GM21423 (cell line): ENCODE data around the gene CCT8L2.
"Not testable (repeated sequence)": the region's sequence is repeated elsewhere in the genome, so short reads cannot be mapped to it uniquely, and the experiment has no call there.

Source experiments
- ATAC-seq: cut with Tn5 transposase; IDR thresholded peaks from one replicate; pipeline ENCODE4 v1.9.1; 2021; ENCODE audit warnings: mild to moderate bottlenecking, moderate library complexity; ENCODE audit not compliant: unreplicated experiment

Gene CCT8L2

DNA sequence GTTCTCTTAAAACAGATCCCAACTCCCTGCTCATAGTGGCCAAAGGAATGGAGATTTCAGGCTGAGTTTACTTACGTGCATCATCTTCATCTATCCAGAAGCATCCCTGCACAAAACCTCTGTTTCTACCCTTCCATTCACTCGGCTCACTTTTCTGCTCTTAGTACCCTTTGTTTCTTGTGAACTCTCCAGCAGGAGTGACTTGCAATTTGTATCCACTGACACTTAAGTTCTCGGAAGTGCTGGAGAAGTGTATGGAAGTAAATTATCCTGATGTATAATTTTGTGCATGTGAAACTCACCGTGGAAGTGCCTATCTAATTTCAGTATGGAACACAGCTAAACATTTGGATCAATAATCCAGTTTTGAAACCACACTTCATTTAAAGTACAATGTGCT is 7.0 kb upstream of the CCT8L2 start:
- ATAC-seq = not testable (repeated sequence)

- ATAC-seq = not testable (repeated sequence)
Measured at GRCh38 chr22:16595251-16595650, 2.6 kb upstream of the CCT8L2 start.

DNA sequence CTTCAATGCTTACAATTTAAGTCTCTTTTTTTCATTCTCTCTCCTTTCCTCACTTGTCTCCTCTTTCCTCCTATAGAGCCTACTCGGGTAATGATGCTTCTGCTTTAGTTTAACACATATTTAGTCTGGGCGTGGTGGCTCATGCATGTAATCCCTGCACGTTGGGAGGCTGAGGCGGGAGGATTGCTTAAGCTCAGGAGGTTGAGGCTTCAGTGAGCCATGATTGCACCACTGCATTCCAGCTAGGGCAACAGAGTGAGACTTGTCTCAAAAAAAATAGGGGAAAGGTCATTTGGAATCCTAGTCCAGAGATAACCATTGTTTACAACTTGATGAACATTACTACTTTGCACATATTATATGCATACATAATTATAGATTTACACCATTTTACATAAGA is 1.4 kb upstream of the CCT8L2 start:
- no peak for ATAC-seq

DNA sequence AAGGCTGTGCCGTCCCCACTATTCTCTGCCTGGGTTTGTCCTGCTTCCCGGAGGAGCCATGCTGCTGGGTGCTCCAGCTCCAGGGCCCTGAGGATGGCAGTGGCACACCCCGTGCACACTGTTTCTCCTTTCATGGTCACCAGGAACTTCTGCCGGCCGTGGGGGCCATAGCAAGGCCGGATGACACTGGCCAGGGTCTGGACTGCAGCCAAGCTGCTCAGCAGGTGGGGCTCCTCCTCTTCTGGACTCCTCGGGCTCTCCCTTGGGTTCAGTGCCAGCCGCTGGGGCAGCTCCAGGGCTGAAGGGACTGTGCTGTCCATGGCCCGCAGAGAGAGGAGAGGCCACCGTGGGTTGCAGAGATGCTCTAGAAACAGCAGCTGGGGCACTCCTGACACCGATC is 379 bp downstream of the CCT8L2 start:
- ATAC-seq = not testable (repeated sequence)

DNA sequence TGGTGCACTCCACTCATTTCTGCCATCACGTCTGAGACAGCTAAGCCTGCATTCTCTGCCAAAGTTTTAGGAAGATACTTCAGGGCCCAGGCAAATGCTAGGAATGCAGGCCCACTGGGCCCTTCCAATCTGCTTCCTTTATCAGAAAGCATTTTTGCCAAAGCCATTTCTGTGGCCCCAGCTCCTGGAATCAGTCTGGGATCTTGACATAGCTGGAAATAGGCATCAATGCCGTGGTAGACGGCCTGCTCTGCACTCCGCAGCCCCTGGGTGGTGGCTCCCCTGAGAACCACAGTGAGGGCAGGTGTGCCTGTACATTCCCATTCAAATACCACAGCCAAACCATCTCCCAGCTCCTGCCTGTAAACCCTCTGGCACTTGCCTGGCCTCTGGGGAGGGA is 1.5 kb downstream of the CCT8L2 start:
- not testable (repeated sequence) for ATAC-seq

DNA sequence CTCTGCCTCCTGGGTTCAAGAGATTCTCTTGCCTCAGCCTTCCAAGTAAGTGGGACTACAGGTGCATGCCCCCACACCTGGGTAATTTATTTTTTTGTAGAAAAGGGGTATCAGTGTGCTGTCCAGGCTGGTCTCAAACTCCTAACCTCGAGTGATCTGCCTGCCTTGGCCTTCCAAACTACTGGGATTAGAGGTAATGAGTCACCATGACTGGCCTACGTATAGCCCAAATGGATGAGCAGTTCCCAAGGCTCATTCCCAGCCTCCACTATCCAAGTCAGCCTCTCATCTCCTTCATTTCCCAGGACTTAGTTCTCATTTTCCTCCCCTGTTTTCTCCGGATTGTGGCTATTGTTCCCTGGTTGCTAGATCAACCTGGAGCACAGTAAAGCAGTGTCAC is 5.6 kb downstream of the CCT8L2 start:
- ATAC-seq = no peak

DNA sequence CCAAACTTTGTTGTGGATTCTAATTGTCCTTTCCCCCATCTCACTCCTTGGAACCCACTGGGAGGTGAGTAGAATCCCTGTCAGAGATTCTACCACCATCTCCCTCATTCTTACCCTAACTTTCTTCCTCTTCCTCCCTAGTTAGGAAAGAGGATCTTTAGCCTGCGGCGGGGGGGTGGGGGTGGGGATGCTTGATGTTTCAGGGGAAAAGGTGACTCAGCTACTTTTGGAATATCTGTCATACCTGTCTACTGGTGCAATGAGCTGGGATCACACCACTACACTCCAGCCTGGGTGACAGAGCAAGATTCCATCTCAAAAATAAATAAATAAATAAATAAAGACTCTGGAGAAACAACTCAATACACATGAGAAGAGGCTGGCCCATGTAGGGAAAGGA is 6.4 kb downstream of the CCT8L2 start:
- ATAC-seq = no peak

DNA sequence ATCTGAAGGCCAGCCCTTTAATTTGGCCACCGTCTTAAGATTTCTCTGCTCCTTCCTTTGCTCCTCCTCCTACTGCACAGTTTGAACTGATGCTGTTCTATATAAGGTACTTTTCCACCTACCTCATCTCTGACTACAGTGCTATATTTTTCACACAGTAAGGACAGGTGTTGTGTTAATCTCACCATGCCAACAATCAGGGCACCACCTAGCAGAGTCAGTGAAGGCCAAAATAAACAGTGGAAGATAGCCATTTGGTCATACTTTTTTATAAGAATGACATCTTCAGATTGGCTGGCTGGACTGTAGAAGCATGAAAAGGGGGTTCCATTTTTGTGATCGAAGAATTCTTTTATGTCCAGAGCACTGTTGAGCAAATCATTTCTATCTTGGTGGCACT is 11.7 kb downstream of the CCT8L2 start:
- not testable (repeated sequence) for ATAC-seq

- not testable (repeated sequence) for ATAC-seq
Measured at GRCh38 chr22:16569240-16569834, 23.3 kb downstream of the CCT8L2 start.

DNA sequence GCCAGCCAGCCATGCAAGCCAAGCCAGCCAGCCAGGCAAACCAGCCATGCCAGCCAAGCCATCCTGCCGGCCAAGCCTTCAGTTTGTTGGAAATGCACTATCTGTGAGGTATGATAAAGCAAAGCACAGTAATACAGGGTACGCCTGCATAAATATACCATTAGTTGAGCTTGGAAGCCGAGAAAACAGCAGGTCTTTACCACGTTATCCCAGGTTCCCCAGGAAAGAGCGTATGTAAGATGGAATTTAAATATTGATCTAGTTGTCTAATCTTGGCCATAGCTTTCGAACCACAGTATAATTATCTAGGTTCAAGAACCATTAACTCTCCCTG is 24.2 kb downstream of the CCT8L2 start:
- no peak for ATAC-seq

- ATAC-seq = not testable (repeated sequence)
Measured at GRCh38 chr22:16567617-16568424, 24.8 kb downstream of the CCT8L2 start.

GRCh38 chr22:16566421-16567151 is 26.0 kb downstream of the CCT8L2 start:
- not testable (repeated sequence) for ATAC-seq

DNA sequence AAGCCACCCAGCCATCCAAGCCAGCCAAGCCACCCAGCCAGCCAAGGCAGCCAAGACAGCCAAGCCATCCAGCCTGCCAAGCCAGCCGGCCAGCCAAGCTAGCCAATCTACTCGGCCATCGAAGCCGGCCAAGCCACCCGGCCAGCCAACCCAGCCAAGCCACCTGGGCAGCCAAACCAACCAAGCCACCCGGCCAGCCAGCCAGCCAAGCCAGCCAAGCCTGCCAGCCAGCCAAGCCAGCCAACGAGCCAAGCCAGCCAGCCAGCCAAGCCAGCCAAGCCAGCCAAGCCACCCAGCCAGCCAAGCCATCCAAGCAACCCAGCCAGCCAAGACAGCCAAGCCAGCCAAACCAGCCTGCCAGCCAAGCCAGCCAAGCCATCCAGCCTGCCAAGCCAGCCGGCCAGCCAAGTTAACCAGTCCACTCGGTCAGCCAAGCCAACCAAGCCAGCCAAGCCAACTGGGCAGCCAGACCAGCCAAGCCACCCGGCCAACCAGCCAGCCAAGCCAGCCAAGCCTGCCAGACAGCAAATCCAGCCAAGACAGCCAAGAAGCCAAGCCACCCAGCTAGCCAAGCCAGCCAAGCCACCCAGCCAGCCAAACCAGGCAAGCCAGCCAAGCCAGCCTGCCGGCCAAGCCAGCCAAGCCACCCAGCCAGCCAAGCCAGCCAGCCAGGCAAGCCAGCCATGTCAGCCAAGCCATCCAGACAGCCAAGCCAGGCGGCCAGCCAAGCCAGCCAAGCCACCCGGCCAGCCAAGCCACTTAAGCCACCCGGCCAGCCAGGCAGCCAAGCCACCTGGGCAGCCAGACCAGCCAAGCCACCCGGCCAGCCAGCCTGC is 26.8 kb downstream of the CCT8L2 start:
- not testable (repeated sequence) for ATAC-seq

DNA sequence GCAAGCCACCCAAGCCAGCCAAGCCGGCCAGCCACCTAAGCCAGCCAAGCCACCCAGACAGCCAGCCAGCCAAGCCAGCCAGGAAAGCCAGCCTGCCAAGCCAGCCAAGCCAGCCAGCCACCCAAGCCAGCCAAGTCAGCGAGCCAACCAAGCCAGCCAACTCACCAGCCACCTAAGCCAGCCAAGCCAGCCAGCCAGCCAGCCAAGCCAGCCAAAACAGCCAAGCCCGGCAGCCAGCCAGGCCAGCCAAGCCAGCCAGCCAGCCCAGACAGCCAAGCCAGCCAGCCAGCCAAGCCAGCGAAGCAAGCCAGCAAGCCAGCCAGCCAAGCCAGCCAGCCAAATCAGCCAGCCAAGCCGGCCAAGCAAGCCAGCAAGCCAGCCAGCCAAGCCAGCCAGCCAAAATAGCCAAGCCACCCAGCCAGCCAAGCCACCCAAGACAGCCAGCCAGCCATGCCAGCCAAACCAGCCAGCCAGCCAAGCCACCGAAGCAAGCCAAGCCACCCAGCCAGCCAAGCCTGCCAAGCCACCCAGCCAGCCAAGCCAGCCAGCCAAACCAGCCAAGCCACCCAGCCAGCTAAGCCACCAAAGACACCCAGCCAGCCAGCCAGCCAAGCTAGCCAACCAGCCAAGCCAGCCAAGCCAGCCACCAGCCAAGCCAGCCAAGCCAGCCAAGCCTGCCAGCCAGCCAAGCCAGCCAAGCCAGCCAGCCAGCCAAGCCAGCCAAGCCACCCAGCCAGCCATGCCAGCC is 27.6 kb downstream of the CCT8L2 start:
- ATAC-seq = not testable (repeated sequence)

DNA sequence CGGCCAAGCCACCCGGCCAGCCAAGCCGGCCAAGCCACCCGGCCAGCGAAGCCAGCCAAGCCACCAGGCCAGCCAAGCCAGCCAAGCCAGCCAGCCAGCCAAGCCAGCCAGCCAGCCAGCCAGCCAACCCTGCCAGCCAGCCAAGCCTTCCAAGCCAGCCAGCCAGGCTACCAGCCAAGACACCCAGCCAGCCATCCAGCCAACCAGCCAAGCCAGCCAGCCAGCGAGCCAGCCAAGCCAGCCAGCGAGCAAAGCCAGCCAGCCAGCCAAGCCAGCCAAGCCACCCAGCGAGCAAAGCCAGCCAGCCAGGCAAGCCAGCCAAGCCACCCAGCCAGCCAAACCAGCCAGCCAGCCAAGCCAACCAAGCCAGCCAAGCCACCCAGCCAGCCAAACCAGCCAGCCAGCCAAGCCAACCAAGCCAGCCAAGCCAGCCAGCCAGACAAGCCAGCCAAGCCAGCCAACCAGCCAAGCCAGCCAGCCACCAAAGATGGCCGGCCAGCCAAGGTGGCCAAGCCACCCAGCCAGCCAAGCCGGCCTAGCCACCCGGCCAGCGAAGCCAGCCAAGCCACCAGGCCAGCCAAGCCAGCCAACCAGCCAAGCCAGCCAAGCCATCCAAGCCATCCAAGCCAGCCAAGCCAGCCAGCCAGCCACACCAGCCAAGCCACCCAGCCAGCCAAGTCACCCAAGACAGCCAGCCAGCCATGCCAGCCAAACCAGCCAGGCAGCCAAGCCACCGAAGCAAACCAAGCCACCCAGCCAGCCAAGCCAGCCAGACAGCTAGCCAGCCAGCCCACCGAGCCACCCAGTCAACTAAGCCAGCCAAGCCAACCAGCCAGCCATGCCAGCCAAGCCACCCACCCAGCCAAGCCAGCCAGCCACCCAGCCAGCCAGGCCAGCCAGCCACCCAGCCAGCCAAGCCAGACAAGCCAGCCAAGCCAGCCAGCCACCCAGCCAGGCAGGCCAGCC is 28.8 kb downstream of the CCT8L2 start:
- no peak for ATAC-seq

DNA sequence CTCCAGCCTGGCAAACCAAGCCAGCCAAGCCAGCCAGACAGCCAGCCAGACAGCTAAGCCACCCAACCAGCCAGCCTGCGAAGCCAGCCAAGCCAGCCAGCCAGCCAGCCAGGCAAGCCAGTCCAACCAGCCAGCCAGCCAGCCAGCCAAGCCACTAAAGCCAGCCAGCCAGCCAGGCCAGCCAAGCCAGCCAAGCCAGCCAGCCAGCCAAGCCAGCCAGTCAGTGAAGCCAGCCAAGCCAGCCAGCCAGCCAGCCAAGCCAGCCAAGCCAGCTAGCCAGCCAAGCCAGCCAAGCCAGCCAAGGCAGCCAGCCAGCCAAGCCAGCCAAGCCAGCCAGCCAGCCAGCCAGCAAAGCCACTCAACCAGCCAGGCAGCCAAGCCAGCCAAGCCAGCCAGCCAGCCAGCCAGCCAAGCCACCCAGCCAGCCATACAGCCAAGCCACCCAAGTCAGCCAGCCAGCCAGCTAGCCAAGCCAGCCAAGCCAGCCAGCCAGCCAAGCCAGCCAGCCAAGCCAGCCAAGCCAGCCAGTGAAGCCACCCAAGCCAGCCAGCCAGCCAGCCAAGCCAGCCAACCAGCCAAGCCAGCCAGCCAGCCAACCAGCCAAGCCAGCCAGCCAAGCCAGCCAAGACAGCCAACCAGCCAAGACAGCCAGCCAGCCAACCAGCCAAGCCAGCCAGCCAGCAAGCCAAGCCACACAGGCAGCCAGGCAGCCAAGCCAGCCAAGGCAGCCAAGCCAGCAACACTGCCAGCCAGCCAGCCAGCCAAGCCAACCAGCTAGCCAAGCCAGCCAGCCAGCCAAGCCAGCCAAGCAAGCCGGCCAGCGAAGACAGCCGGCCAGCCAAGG is 29.7 kb downstream of the CCT8L2 start:
- ATAC-seq = no peak

- ATAC-seq = not testable (repeated sequence)
Measured at GRCh38 chr22:16561093-16561658, 31.4 kb downstream of the CCT8L2 start.

GRCh38 chr22:16560651-16561050 is 32.0 kb downstream of the CCT8L2 start:
- ATAC-seq = not testable (repeated sequence)
